ENCODE measurements around the gene ANKS1B. TPM values are rescaled to one million over a fixed set of nuclear protein-coding genes. Genes with fewer than 3 reads are reported as not detected.

Gene ANKS1B
- polyA plus RNA-seq, 6 donors from 2014 or later, result not detected

DNA sequence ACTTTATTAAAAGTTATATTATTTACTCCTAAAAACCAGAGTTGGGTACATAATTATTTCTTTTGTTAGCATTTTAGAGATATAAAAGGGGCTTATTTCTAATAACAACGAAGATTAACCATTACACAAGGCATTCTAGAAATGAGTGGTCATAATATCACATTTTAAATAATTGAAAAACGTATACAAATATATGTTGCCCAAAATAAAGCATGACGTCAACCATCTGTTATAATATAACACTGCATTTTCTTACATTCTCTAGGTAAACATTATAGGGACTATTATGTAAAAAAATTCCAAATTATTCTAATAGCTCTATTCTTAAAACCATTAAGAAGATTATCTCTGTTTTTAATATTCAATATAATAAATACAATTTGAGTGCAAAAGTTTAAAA lies 792.2 kb downstream of the ANKS1B start:
- H3K36me3 Mint-ChIP-seq, result no peaks in the 10 kb centered on the region
- no peaks in the 10 kb centered on the region for H3K27me3 Mint-ChIP-seq
- H3K9me3 Mint-ChIP-seq, result peaks cover 1 to 19% (median 5%) of the 10 kb centered on the region in 7 donors
- H3K27ac Mint-ChIP-seq, result no peak overlapping the region
- ATAC-seq (ENCODE audit: low read depth in 2 of 2) (no peak), DNase-seq (no peak)
- H3K4me1 Mint-ChIP-seq, result no peaks in the 10 kb centered on the region
- no peak overlapping the region for H3K4me3 Mint-ChIP-seq

DNA sequence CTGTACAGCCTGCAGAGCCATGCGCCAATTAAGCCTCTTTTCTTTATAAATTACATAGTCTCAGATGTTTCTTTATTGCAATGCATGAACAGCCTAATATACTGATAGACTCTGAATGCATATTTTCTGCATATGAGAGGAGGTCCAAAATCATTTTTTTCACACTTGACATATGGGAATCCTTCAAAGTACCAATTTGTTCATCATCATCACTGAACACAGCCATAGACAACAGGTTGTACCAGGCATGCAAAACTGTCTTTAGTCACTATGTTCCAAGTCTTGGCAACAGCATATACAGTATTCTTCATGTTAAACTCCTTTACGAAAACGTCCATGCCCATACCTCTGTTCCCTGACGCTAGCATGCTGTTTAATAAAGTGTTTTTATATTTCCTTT lies 807.9 kb downstream of the ANKS1B start:
- H3K36me3 Mint-ChIP-seq, result no peaks in the 10 kb centered on the region
- H3K9me3 Mint-ChIP-seq, result peaks cover 0 to 13% (median 0%) of the 10 kb centered on the region in 7 donors
- ATAC-seq (ENCODE audit: low read depth in 2 of 2) (no peak), DNase-seq (no peak)
- no peak overlapping the region for H3K4me3 Mint-ChIP-seq
- H3K27me3 Mint-ChIP-seq, result no peaks in the 10 kb centered on the region
- no peak overlapping the region for H3K27ac Mint-ChIP-seq
- no peaks in the 10 kb centered on the region for H3K4me1 Mint-ChIP-seq

DNA sequence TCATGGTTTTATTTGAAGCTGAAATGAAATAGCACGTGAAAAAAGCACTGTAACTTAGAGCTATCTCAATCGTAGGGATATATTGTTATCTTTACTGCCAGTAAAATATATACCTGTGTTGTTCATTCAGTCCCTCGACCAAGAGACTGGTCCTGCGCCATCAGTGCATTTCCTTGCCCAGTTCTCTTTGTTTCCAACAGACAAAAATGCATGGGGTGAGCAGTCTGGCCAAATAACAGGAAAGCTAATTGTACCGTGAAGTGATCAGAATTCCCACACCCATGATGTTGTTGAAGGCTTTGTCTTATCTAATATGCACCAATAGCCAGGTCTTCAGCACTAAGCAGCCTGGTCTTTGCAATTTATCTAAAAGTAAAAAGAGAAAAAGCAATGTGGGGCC lies 814.3 kb downstream of the ANKS1B start:
- Mint-ChIP-seq H3K27ac (no peak overlapping the region), H3K27me3 (no peaks in the 10 kb centered on the region), H3K4me1 (no peaks in the 10 kb centered on the region), H3K9me3 (peaks cover 0 to 1% (median 0%) of the 10 kb centered on the region in 7 donors), H3K36me3 (no peaks in the 10 kb centered on the region), H3K4me3 (no peak overlapping the region)
- DNase-seq (no peak), ATAC-seq (ENCODE audit: low read depth in 2 of 2) (no peak)

DNA sequence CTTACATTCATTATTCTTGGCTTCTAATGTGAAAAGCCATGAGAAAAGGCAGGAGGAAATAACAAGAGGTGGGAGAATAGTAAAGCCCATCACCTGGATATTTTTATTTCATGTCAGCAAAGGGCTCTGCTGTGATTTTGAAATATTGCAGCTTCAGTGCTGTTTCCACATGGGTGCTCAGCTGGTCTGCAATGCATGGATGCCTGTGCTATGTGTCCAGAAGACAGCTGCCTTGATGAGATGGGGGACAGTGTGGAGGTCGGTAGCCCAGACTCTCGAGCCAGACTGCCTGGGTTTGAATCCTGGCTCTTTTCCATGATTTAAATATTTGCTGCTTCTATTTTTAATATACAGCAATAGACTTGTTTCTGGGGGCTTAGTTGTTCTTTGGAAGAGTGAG lies 814.7 kb downstream of the ANKS1B start:
- Mint-ChIP-seq H3K27ac (no peak overlapping the region), H3K36me3 (no peaks in the 10 kb centered on the region), H3K4me1 (no peaks in the 10 kb centered on the region), H3K27me3 (no peaks in the 10 kb centered on the region), H3K9me3 (peaks cover 0 to 3% (median 0%) of the 10 kb centered on the region in 7 donors), H3K4me3 (no peak overlapping the region)
- DNase-seq (no peak), ATAC-seq (ENCODE audit: low read depth in 2 of 2) (no peak)

DNA sequence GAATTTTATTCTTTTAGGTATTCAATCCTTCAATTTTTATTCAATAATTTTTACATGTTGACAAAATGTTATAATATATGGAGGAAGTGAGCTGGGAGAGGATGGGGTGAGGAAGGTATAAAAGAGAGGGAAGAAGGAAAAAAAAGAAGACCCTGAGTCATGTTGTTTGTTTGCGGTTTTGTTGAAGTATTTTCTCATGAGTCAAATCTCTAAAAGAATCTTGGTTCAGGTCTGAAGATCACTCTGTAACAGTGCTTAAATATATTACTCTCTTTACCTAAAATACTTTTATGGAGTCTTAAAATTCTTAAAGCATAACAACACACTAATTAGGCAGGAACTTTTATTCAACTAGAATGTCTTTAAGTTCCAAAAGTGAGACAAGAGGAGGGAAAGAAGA lies 826.8 kb downstream of the ANKS1B start:
- peaks cover 0 to 5% (median 0%) of the 10 kb centered on the region in 3 donors for H3K27me3 Mint-ChIP-seq
- H3K27ac Mint-ChIP-seq, result no peak overlapping the region
- ATAC-seq (ENCODE audit: low read depth in 2 of 2), result no peak
- no peak for DNase-seq
- no peaks in the 10 kb centered on the region for H3K36me3 Mint-ChIP-seq
- H3K9me3 Mint-ChIP-seq, result peaks cover 0 to 14% (median 3%) of the 10 kb centered on the region in 7 donors
- H3K4me3 Mint-ChIP-seq, result no peak overlapping the region
- H3K4me1 Mint-ChIP-seq, result no peaks in the 10 kb centered on the region

DNA sequence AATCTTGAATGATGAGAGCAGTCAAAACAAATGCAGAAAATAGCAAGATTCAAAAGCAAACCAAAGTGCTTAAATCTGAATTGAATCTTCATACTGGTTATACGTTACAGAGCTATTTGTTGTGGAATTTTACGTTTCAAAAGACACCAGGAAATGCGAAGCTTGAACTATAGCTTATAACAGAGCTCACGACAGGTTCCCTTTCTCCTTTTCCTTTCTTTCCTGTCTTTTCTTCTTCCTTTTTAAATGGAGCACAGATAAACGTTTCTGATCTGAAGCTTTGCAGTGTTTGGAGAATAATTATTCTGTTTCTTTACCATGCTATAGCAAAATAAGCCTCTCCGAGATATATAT lies 829.8 kb downstream of the ANKS1B start:
- H3K4me3 Mint-ChIP-seq, result no peak overlapping the region
- H3K4me1 Mint-ChIP-seq, result no peaks in the 10 kb centered on the region
- no peaks in the 10 kb centered on the region for H3K36me3 Mint-ChIP-seq
- H3K27ac Mint-ChIP-seq, result no peak overlapping the region
- no peak for DNase-seq
- H3K9me3 Mint-ChIP-seq, result peaks cover 0 to 9% (median 2%) of the 10 kb centered on the region in 7 donors
- no peak for ATAC-seq (ENCODE audit: low read depth in 2 of 2)
- H3K27me3 Mint-ChIP-seq, result peaks cover 0 to 5% (median 0%) of the 10 kb centered on the region in 3 donors

DNA sequence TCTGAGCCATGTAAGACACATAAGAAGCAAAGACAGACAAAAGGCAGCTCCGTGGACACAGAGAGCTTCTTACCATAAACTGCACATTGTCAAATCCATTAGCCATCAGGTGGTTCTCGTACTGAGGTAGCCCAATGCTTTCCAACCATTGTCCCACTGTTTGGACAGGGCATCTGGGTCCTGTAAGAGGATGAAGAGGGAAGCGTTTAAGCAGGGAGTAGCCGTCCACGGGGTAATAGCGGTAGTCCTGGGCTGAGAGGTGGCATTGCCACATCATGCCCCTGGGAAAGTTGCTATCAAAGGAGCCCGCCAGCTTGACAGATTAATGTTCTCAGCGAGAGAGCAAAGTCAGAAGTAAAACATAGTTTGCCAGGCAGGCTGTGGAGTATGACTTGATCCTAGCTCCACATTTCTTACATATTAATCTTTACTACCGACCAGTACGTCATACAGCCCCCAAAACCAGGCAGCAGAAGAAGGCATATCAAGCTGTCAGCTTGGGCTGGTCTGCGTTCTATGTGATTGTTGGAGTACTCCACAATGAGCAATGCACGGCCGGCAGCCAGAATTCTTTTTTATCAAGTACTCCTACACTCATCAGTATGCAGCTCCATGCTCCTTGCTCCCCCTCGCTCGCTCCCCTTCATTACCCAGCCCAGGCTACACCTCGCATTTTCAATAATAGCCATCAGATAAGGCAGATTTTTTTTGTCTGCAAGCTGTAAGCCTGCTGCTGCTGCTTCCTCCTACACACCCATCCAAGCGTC lies 830.3 kb downstream of the ANKS1B start:
- DNase-seq, result no peak
- Mint-ChIP-seq H3K4me1 (no peaks in the 10 kb centered on the region), H3K4me3 (no peak overlapping the region), H3K9me3 (peaks cover 0 to 8% (median 2%) of the 10 kb centered on the region in 7 donors), H3K36me3 (no peaks in the 10 kb centered on the region), H3K27me3 (peaks cover 0 to 5% (median 0%) of the 10 kb centered on the region in 3 donors), H3K27ac (no peak overlapping the region)
- ATAC-seq (ENCODE audit: low read depth in 2 of 2), result no peak

DNA sequence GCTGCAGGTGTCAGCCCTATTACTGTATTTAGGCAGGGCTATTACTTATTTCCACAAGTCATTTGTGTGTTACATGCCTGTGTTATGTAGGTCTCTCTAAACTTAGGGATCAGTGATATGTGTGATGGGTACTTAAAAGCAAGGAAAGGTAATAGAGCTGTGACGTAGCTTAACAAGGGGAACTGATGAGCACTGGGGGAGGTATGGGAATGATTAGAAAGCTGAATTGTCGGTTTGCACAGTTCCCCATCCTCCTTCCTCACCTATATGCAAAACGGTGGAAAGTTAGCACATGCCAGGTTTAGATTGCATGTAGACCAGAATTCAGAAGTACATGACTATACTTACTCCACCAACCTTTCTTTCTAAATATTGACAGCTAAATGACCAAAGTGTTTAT lies 831.4 kb downstream of the ANKS1B start:
- no peak overlapping the region for H3K4me3 Mint-ChIP-seq
- peaks cover 0 to 5% (median 0%) of the 10 kb centered on the region in 3 donors for H3K27me3 Mint-ChIP-seq
- no peak overlapping the region for H3K27ac Mint-ChIP-seq
- H3K36me3 Mint-ChIP-seq, result no peaks in the 10 kb centered on the region
- DNase-seq, result no peak
- peaks cover 0 to 8% (median 0%) of the 10 kb centered on the region in 7 donors for H3K9me3 Mint-ChIP-seq
- ATAC-seq (ENCODE audit: low read depth in 2 of 2), result no peak
- H3K4me1 Mint-ChIP-seq, result no peaks in the 10 kb centered on the region

DNA sequence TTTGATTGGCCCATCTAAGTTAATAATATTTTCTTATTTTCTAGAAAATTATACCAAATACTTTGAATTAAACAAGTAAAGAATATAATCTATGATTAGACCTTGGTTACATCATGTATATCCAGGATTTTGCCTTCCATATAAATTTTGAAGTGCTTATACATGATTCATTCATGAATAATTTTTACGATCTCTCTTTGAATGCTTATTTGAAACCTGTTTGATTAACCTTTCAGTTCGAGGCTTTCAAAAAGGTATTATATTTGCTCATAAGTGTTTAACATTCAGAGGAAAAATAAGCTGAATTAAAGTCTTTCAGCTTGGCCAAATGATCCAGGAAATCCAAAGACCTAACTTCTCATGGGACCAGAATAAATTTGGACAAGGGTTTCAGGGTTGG lies 832.4 kb downstream of the ANKS1B start:
- Mint-ChIP-seq H3K4me1 (no peaks in the 10 kb centered on the region), H3K36me3 (no peaks in the 10 kb centered on the region), H3K27ac (no peak overlapping the region), H3K27me3 (peaks cover 0 to 5% (median 0%) of the 10 kb centered on the region in 3 donors), H3K9me3 (peaks cover 0 to 8% (median 0%) of the 10 kb centered on the region in 7 donors), H3K4me3 (no peak overlapping the region)
- DNase-seq (no peak), ATAC-seq (ENCODE audit: low read depth in 2 of 2) (no peak)

DNA sequence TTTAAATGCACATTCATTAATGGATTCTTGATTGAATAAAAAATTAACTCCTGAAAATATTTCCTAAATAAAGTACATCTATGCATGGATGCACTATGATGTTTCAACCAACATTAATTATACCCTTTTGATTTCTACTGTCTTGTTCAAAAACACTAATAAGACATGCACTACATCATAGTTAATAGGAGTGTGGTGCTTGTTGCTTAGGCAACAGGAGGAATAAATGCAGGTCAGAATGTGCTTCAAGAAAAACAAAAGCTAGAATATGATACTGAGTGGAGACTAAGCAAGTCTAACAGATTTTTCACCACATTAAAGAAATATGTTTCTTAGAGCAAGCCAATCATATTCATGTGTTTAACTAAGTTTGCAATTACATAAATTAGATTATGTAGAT lies 833.0 kb downstream of the ANKS1B start:
- no peak overlapping the region for H3K27ac Mint-ChIP-seq
- no peak for ATAC-seq (ENCODE audit: low read depth in 2 of 2)
- H3K27me3 Mint-ChIP-seq, result peaks cover 0 to 5% (median 0%) of the 10 kb centered on the region in 3 donors
- H3K4me3 Mint-ChIP-seq, result no peak overlapping the region
- H3K4me1 Mint-ChIP-seq, result no peaks in the 10 kb centered on the region
- H3K36me3 Mint-ChIP-seq, result no peaks in the 10 kb centered on the region
- H3K9me3 Mint-ChIP-seq, result peaks cover 0 to 8% (median 0%) of the 10 kb centered on the region in 7 donors
- no peak for DNase-seq

DNA sequence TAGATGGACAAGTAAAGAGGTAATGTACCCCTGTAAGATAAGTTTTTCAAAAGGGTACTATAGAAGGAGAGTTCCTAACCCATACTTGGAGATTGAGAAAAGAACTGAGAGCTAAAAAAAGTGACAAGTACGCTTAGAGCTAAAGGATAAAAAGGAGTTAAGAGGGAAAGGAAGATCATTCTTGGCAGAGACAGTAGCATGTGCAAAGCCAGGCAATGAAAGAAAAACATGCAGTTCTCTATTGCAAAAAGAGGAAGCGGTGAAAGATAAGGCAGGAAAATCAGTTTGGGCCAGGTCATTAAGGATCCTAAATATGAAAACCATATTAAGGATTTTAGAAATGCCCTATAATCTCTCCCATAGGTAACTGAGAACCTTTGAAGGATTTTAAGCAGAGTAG lies 837.6 kb downstream of the ANKS1B start:
- DNase-seq (no peak), ATAC-seq (ENCODE audit: low read depth in 2 of 2) (no peak)
- Mint-ChIP-seq H3K27ac (no peak overlapping the region), H3K9me3 (peaks cover 0 to 9% (median 4%) of the 10 kb centered on the region in 7 donors), H3K27me3 (peaks cover 0 to 6% (median 4%) of the 10 kb centered on the region in 3 donors), H3K4me3 (no peak overlapping the region), H3K36me3 (no peaks in the 10 kb centered on the region), H3K4me1 (no peaks in the 10 kb centered on the region)

DNA sequence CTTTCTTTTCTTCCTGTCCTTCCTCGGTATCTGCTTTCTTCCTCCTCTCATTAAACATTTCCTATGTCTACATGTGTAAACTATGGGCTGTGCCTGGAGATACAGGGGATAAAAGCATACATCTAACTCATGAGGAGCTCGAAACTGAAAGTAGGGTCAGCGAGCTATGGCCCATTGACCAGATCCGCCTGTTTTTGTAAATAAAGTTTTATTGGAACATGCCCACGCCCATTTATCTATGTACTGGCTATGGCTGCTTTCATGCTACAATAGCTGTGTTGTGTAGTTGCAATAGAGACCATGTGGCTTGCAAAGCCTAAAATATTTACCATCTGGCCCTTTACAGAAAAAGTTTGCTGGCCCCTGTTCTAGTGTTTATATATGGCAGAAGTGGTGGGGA lies 838.0 kb downstream of the ANKS1B start:
- H3K4me1 Mint-ChIP-seq, result no peaks in the 10 kb centered on the region
- no peak overlapping the region for H3K4me3 Mint-ChIP-seq
- peaks cover 0 to 11% (median 4%) of the 10 kb centered on the region in 7 donors for H3K9me3 Mint-ChIP-seq
- no peak for DNase-seq
- peaks cover 0 to 6% (median 4%) of the 10 kb centered on the region in 3 donors for H3K27me3 Mint-ChIP-seq
- H3K36me3 Mint-ChIP-seq, result no peaks in the 10 kb centered on the region
- no peak overlapping the region for H3K27ac Mint-ChIP-seq
- no peak for ATAC-seq (ENCODE audit: low read depth in 2 of 2)

DNA sequence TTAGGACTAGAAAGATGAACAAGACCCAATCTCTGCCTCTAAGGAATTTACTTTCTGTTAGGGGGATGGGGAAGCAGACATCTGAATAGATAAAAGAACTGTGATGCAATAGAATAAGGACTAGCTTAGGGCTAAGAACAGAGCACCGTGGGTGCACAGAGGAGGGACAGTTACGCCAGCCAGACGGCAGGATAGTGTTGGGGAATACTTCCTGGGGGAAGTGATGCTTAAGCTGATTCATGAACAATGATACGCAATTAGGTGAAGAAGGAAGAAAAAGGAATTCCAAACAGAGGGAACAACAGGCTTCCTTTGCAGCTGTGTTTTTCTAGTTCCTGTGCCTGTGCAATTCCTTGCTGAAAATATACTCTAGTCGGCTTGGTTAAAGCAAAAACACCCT lies 838.6 kb downstream of the ANKS1B start:
- H3K4me3 Mint-ChIP-seq, result no peak overlapping the region
- no peaks in the 10 kb centered on the region for H3K36me3 Mint-ChIP-seq
- no peaks in the 10 kb centered on the region for H3K4me1 Mint-ChIP-seq
- H3K9me3 Mint-ChIP-seq, result peaks cover 1 to 17% (median 4%) of the 10 kb centered on the region in 7 donors
- no peak for ATAC-seq (ENCODE audit: low read depth in 2 of 2)
- no peak for DNase-seq
- H3K27me3 Mint-ChIP-seq, result peaks cover 0 to 6% (median 4%) of the 10 kb centered on the region in 3 donors
- H3K27ac Mint-ChIP-seq, result no peak overlapping the region

DNA sequence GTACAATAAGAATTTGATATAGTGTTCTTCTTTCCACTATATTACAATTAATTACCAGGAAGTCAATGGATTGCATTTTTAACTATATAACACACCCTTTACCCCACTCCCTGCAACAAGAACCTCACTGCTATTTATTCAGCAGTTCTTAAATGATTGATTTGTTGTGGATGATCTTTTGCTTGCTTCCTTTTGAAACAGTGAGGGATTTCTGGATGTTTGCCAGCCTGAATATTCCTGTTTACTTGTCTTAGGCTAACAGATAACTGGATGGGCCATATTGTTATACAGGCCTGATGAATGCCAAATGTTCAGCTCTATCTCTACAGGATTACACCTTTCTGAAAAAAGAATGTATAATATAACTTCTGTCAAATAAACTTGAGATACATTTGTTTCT lies 842.1 kb downstream of the ANKS1B start:
- no peak for DNase-seq
- no peak for ATAC-seq (ENCODE audit: low read depth in 2 of 2)
- peaks cover 4 to 19% (median 9%) of the 10 kb centered on the region in 7 donors for H3K9me3 Mint-ChIP-seq
- peaks cover 0 to 6% (median 4%) of the 10 kb centered on the region in 3 donors for H3K27me3 Mint-ChIP-seq
- no peak overlapping the region for H3K4me3 Mint-ChIP-seq
- H3K27ac Mint-ChIP-seq, result no peak overlapping the region
- H3K4me1 Mint-ChIP-seq, result no peaks in the 10 kb centered on the region
- H3K36me3 Mint-ChIP-seq, result no peaks in the 10 kb centered on the region

Measured in naive B cell (primary cell).